SH-SY5Y (cell line): ENCODE results near the gene SLC39A13.

Source experiments
- GATA2 ChIP-seq: IDR thresholded peaks from 2 replicates; pipeline ENCODE4 v1.6.1; 2011; ENCODE audit warnings: mild to moderate bottlenecking, low read depth, low read length
- GATA3 ChIP-seq: IDR thresholded peaks from 2 replicates; pipeline ENCODE4 v1.6.1; 2011; ENCODE audit warnings: low read depth, mild to moderate bottlenecking, low read length, moderate library complexity

GRCh38 chr11:47418454-47419259 is 10.3 kb downstream of the SLC39A13 start:
- TF ChIP-seq GATA3: no peak
- TF ChIP-seq GATA2: no peak
